Neural progenitor cell (in vitro differentiated cells): Measurements from ENCODE around the gene CCDC138. TPM values are rescaled to one million over a fixed set of nuclear protein-coding genes. Genes with fewer than 3 reads are reported as not detected.

Experiments used
- DNase-seq: peaks from one replicate; pipeline ENCODE4 v3.0.0-alpha.2; 2016; ENCODE audit warnings: low spot score
- H2AFZ ChIP-seq: fragments of 200-600 bp; sonication (generic); replicated peaks from 2 replicates; pipeline ENCODE4 v1.6.1; 2016; ENCODE audit warnings: antibody characterized with exemption
- H3F3A ChIP-seq: fragments of 200-600 bp; sonication (generic); 2 replicates; pipeline ENCODE4 v1.6.1; 2016; ENCODE audit warnings: antibody characterized with exemption, low read depth
- H3K27ac ChIP-seq: fragments of 200-600 bp; sonication (generic); 2 replicates; pipeline ENCODE4 v1.5.1; 2016; ENCODE audit warnings: mild to moderate bottlenecking
- H3K27me3 ChIP-seq: fragments of 200-600 bp; sonication (generic); 2 replicates; pipeline ENCODE4 v1.6.1; 2016; ENCODE audit warnings: mild to moderate bottlenecking, moderate library complexity
- H3K36me3 ChIP-seq: fragments of 200-600 bp; sonication (generic); 2 replicates; pipeline ENCODE4 v1.5.1; 2016
- H3K4me1 ChIP-seq: fragments of 200-600 bp; sonication (generic); 2 replicates; pipeline ENCODE4 v1.6.1; 2016; ENCODE audit warnings: mixed run types
- H3K4me2 ChIP-seq: fragments of 200-600 bp; sonication (generic); 2 replicates; pipeline ENCODE4 v1.6.1; 2016
- H3K4me3 ChIP-seq: fragments of 200-600 bp; sonication (generic); 2 replicates; pipeline ENCODE4 v1.5.1; 2016
- H3K79me2 ChIP-seq: fragments of 200-600 bp; sonication (generic); 2 replicates; pipeline ENCODE4 v1.6.1; 2016; ENCODE audit warnings: low read depth
- H3K9ac ChIP-seq: fragments of 200-600 bp; sonication (generic); 2 replicates; pipeline ENCODE4 v1.6.1; 2016
- H3K9me3 ChIP-seq: fragments of 200-600 bp; sonication (generic); 2 replicates; pipeline ENCODE4 v1.5.1; 2016; ENCODE audit warnings: low read depth
- H4K20me1 ChIP-seq: fragments of 200-600 bp; sonication (generic); 2 replicates; pipeline ENCODE4 v1.6.1; 2016; ENCODE audit warnings: low read depth
- H3K27ac Mint-ChIP-seq: 3 replicates; pipeline ENCODE4 v1.8.0; 2021; ENCODE audit warnings: mixed read lengths
- H3K27me3 Mint-ChIP-seq: 2 replicates; pipeline ENCODE4 v1.8.0; 2022; ENCODE audit warnings: low read depth, mild to moderate bottlenecking, inconsistent platforms, moderate library complexity, mixed read lengths; ENCODE audit not compliant: insufficient read depth
- H3K36me3 Mint-ChIP-seq: 3 replicates; pipeline ENCODE4 v1.8.0; 2021; ENCODE audit warnings: mixed read lengths
- H3K4me1 Mint-ChIP-seq: 3 replicates; pipeline ENCODE4 v1.8.0; 2021; ENCODE audit warnings: mixed read lengths
- H3K4me3 Mint-ChIP-seq: 3 replicates; pipeline ENCODE4 v1.8.0; 2021; ENCODE audit warnings: mild to moderate bottlenecking, moderate library complexity, mixed read lengths
- H3K9me3 Mint-ChIP-seq: 3 replicates; pipeline ENCODE4 v1.8.0; 2020; ENCODE audit warnings: mixed read lengths
- CTCF ChIP-seq: fragments of 200-600 bp; sonication (generic); IDR thresholded peaks from 2 replicates; pipeline ENCODE4 v1.5.1; 2017; ENCODE audit warnings: antibody characterized with exemption, mild to moderate bottlenecking
- EZH2 ChIP-seq: fragments of 200-600 bp; sonication (generic); IDR thresholded peaks from 2 replicates; pipeline ENCODE4 v1.6.1; 2017; ENCODE audit warnings: antibody characterized with exemption, mild to moderate bottlenecking, moderate library complexity
- EZH2phosphoT487 ChIP-seq: fragments of 200-600 bp; sonication (generic); IDR thresholded peaks from 2 replicates; pipeline ENCODE4 v1.6.1; 2017; ENCODE audit warnings: antibody characterized with exemption
- total RNA-seq: library from RNA; depleted of rRNA; stranded (reverse); fragments of >200 nt; gene quantifications from 2 replicates; pipeline ENCODE4 v1.2.3, GENCODE V29; 2015; ENCODE audit warnings: low replicate concordance

Gene CCDC138
- total RNA-seq, 1 donor from 2014 or later, result 92.6 TPM

- Histone ChIP-seq H2AFZ (no peak overlapping the region), H3K4me1 (no peaks in the 10 kb centered on the region), H3K36me3 (peaks cover 45% of the 10 kb centered on the region), H3K4me3 (no peak overlapping the region), H3K27ac (no peak overlapping the region), H3K9me3 (peaks cover 4% of the 10 kb centered on the region), H3K4me2 (no peak overlapping the region), H4K20me1 (no peaks in the 10 kb centered on the region), H3K79me2 (peaks cover 35% of the 10 kb centered on the region), H3F3A (no peaks in the 10 kb centered on the region), H3K9ac (no peak overlapping the region), H3K27me3 (no peaks in the 10 kb centered on the region)
- H3K4me3 Mint-ChIP-seq, result no peak overlapping the region
- H3K9me3 Mint-ChIP-seq, result peaks cover 29% of the 10 kb centered on the region
- no peak for DNase-seq
- peaks cover 69% of the 10 kb centered on the region for H3K36me3 Mint-ChIP-seq
- no peaks in the 10 kb centered on the region for H3K4me1 Mint-ChIP-seq
- H3K27ac Mint-ChIP-seq, result no peak overlapping the region
- no peak for TF ChIP-seq EZH2phosphoT487
- TF ChIP-seq EZH2, result no peak
- no peak for TF ChIP-seq CTCF
- H3K27me3 Mint-ChIP-seq, result no peaks in the 10 kb centered on the region
Measured at GRCh38 chr2:108813732-108814131, 27.2 kb downstream of the CCDC138 start.

- H4K20me1 ChIP-seq, result no peaks in the 10 kb centered on the region
- no peak overlapping the region for H3K4me2 ChIP-seq
- H3K9me3 Mint-ChIP-seq, result peaks cover 18% of the 10 kb centered on the region
- H3K4me1 Mint-ChIP-seq, result no peaks in the 10 kb centered on the region
- no peak for DNase-seq
- no peak overlapping the region for H3K9ac ChIP-seq
- TF ChIP-seq EZH2phosphoT487 (no peak), EZH2 (no peak), CTCF (no peak)
- H3K4me3 ChIP-seq, result no peak overlapping the region
- no peak overlapping the region for H3K4me3 Mint-ChIP-seq
- no peaks in the 10 kb centered on the region for H3K27me3 ChIP-seq
- H3K27me3 Mint-ChIP-seq, result no peaks in the 10 kb centered on the region
- H2AFZ ChIP-seq, result no peak overlapping the region
- H3K4me1 ChIP-seq, result no peaks in the 10 kb centered on the region
- no peaks in the 10 kb centered on the region for H3K79me2 ChIP-seq
- no peak overlapping the region for H3K27ac ChIP-seq
- H3K9me3 ChIP-seq, result no peaks in the 10 kb centered on the region
- no peaks in the 10 kb centered on the region for H3F3A ChIP-seq
- peaks cover 24% of the 10 kb centered on the region for H3K36me3 ChIP-seq
- H3K27ac Mint-ChIP-seq, result no peak overlapping the region
- peaks cover 68% of the 10 kb centered on the region for H3K36me3 Mint-ChIP-seq
Measured at GRCh38 chr2:108820482-108820881, 33.9 kb downstream of the CCDC138 start.

- Mint-ChIP-seq H3K36me3 (peaks cover 59% of the 10 kb centered on the region), H3K27me3 (no peaks in the 10 kb centered on the region), H3K4me3 (no peak overlapping the region), H3K27ac (no peak overlapping the region), H3K4me1 (no peaks in the 10 kb centered on the region), H3K9me3 (peaks cover 18% of the 10 kb centered on the region)
- H3K36me3 ChIP-seq, result peaks cover 26% of the 10 kb centered on the region
- H3K27ac ChIP-seq, result no peak overlapping the region
- H3K79me2 ChIP-seq, result no peaks in the 10 kb centered on the region
- H3K9ac ChIP-seq, result no peak overlapping the region
- no peaks in the 10 kb centered on the region for H3K9me3 ChIP-seq
- no peaks in the 10 kb centered on the region for H4K20me1 ChIP-seq
- H2AFZ ChIP-seq, result no peak overlapping the region
- no peaks in the 10 kb centered on the region for H3K27me3 ChIP-seq
- DNase-seq, result no peak
- H3K4me1 ChIP-seq, result no peaks in the 10 kb centered on the region
- H3K4me2 ChIP-seq, result no peak overlapping the region
- no peak overlapping the region for H3K4me3 ChIP-seq
- TF ChIP-seq CTCF (no peak), EZH2 (no peak), EZH2phosphoT487 (no peak)
- H3F3A ChIP-seq, result no peaks in the 10 kb centered on the region
Measured at GRCh38 chr2:108823286-108823685, 36.7 kb downstream of the CCDC138 start.
